ENCODE results near the gene PLP1.

Gene PLP1

GRCh38 chrX:103839404-103839803, 62.8 kb downstream of the PLP1 start:
- no peak for TF ChIP-seq GATA2 (IDR thresholded peaks at IDR 0.05; ENCODE audit: low read depth, low read length)
- no peak for TF ChIP-seq GATA3 (IDR thresholded peaks at IDR 0.05; ENCODE audit: low read depth, low read length)
